ENCODE results near the gene MEGF6.

MEGF6 gene

GRCh38 chr1:3444736-3445135 lies 166.6 kb downstream of the MEGF6 start:
- H3K27me3 ChIP-seq (ENCODE audit: control insufficient read depth in 5 of 5, insufficient read depth in 4 of 5, low read length in 5 of 5) = peaks cover 9 to 43% (median 33%) of the 10 kb centered on the region in 5 donors
- no peaks in the 10 kb centered on the region for H3K4me1 ChIP-seq (ENCODE audit: control insufficient read depth in 5 of 5, insufficient read depth in 5 of 5, low read length in 5 of 5)
- H3K4me3 ChIP-seq (ENCODE audit: low read depth in 1 of 5, low read length in 5 of 5) = no peak overlapping the region
- no peak overlapping the region for H3K9ac ChIP-seq (ENCODE audit: low read length in 5 of 5)
- H3K36me3 ChIP-seq (ENCODE audit: control insufficient read depth in 5 of 5, insufficient read depth in 5 of 5, low read length in 5 of 5) = no peaks in the 10 kb centered on the region
- H3K9me3 ChIP-seq (ENCODE audit: control insufficient read depth in 5 of 5, low read length in 5 of 5) = peaks cover 0 to 9% (median 4%) of the 10 kb centered on the region in 5 donors
- no peak overlapping the region for H3K27ac ChIP-seq (ENCODE audit: low read depth, low read length)

GRCh38 chr1:3444298-3444697 lies 167.0 kb downstream of the MEGF6 start:
- peaks cover 0 to 9% (median 4%) of the 10 kb centered on the region in 5 donors for H3K9me3 ChIP-seq (ENCODE audit: control insufficient read depth in 5 of 5, low read length in 5 of 5)
- no peak overlapping the region for H3K9ac ChIP-seq (ENCODE audit: low read length in 5 of 5)
- H3K27ac ChIP-seq (ENCODE audit: low read depth, low read length) = no peak overlapping the region
- H3K36me3 ChIP-seq (ENCODE audit: control insufficient read depth in 5 of 5, insufficient read depth in 5 of 5, low read length in 5 of 5) = no peaks in the 10 kb centered on the region
- H3K27me3 ChIP-seq (ENCODE audit: control insufficient read depth in 5 of 5, insufficient read depth in 4 of 5, low read length in 5 of 5) = peaks cover 9 to 43% (median 33%) of the 10 kb centered on the region in 5 donors
- no peak overlapping the region for H3K4me3 ChIP-seq (ENCODE audit: low read depth in 1 of 5, low read length in 5 of 5)
- H3K4me1 ChIP-seq (ENCODE audit: control insufficient read depth in 5 of 5, insufficient read depth in 5 of 5, low read length in 5 of 5) = no peaks in the 10 kb centered on the region

DNA sequence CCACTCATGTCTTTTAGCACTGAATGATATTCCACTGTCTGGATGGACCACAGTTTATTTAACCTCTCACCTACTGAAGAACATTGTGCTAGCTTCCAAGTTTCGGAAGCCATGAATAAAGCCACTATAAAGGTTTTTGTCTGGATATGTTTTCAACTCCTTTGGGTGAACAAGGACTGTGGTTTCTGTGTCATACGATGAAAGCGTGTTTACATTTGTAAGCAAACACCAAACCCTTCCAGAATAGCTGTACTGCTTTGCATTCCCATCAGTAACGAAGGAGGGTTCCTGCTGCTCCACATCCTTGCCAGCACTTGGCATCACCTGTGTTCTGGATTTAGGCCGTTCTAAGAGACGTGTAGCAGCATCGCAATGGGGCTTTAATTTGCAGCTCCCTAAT lies 167.5 kb downstream of the MEGF6 start:
- Histone ChIP-seq H3K4me3 (ENCODE audit: low read depth in 1 of 5, low read length in 5 of 5) (no peak overlapping the region), H3K4me1 (ENCODE audit: control insufficient read depth in 5 of 5, insufficient read depth in 5 of 5, low read length in 5 of 5) (no peaks in the 10 kb centered on the region), H3K9ac (ENCODE audit: low read length in 5 of 5) (no peak overlapping the region), H3K9me3 (ENCODE audit: control insufficient read depth in 5 of 5, low read length in 5 of 5) (peaks cover 0 to 9% (median 4%) of the 10 kb centered on the region in 5 donors), H3K27me3 (ENCODE audit: control insufficient read depth in 5 of 5, insufficient read depth in 4 of 5, low read length in 5 of 5) (peaks cover 9 to 43% (median 33%) of the 10 kb centered on the region in 5 donors), H3K27ac (ENCODE audit: low read depth, low read length) (no peak overlapping the region), H3K36me3 (ENCODE audit: control insufficient read depth in 5 of 5, insufficient read depth in 5 of 5, low read length in 5 of 5) (no peaks in the 10 kb centered on the region)

GRCh38 chr1:3442901-3443300 lies 168.4 kb downstream of the MEGF6 start:
- peaks cover 9 to 48% (median 33%) of the 10 kb centered on the region in 5 donors for H3K27me3 ChIP-seq (ENCODE audit: control insufficient read depth in 5 of 5, insufficient read depth in 4 of 5, low read length in 5 of 5)
- peaks cover 0 to 7% (median 4%) of the 10 kb centered on the region in 5 donors for H3K9me3 ChIP-seq (ENCODE audit: control insufficient read depth in 5 of 5, low read length in 5 of 5)

DNA sequence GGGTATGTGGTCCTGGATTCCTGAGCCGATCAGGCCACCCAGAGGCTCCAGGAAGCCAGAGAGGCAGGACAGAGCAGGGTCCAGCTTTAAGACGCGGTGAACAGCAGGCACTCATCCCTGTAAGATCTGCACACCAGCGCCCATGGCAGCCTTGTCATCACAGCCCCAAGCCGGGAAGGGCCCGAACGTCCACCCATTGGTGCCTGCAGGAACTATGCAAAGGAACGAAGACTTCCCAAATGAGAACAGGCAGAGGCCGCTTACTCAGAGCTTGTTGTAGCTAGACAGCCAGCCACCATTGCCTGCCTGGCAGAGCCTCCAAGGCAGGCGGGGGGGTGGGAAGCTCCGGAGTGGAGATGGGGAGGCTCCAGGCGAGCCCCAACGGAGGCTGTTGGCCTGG lies 169.0 kb downstream of the MEGF6 start:
- Histone ChIP-seq H3K4me1 (ENCODE audit: control insufficient read depth in 5 of 5, insufficient read depth in 5 of 5, low read length in 5 of 5) (no peaks in the 10 kb centered on the region), H3K4me3 (ENCODE audit: low read depth in 1 of 5, low read length in 5 of 5) (no peak overlapping the region), H3K27me3 (ENCODE audit: control insufficient read depth in 5 of 5, insufficient read depth in 4 of 5, low read length in 5 of 5) (peaks cover 9 to 48% (median 35%) of the 10 kb centered on the region in 5 donors), H3K36me3 (ENCODE audit: control insufficient read depth in 5 of 5, insufficient read depth in 5 of 5, low read length in 5 of 5) (no peaks in the 10 kb centered on the region), H3K27ac (ENCODE audit: low read depth, low read length) (no peak overlapping the region), H3K9ac (ENCODE audit: low read length in 5 of 5) (no peak overlapping the region), H3K9me3 (ENCODE audit: control insufficient read depth in 5 of 5, low read length in 5 of 5) (peaks cover 0 to 3% (median under 1%) of the 10 kb centered on the region in 5 donors)

More at GRCh38 chr1:3442901-3443300, 168.4 kb downstream of the MEGF6 start:
- H3K4me1 ChIP-seq (ENCODE audit: control insufficient read depth in 5 of 5, insufficient read depth in 5 of 5, low read length in 5 of 5) = no peaks in the 10 kb centered on the region
- H3K9ac ChIP-seq (ENCODE audit: low read length in 5 of 5) = no peak overlapping the region
- H3K36me3 ChIP-seq (ENCODE audit: control insufficient read depth in 5 of 5, insufficient read depth in 5 of 5, low read length in 5 of 5) = no peaks in the 10 kb centered on the region
- no peak overlapping the region for H3K27ac ChIP-seq (ENCODE audit: low read depth, low read length)
- no peak overlapping the region for H3K4me3 ChIP-seq (ENCODE audit: low read depth in 1 of 5, low read length in 5 of 5)

GRCh38 chr1:3441880-3442279 lies 169.4 kb downstream of the MEGF6 start:
- peaks cover 9 to 50% (median 39%) of the 10 kb centered on the region in 5 donors for H3K27me3 ChIP-seq (ENCODE audit: control insufficient read depth in 5 of 5, insufficient read depth in 4 of 5, low read length in 5 of 5)
- no peak overlapping the region for H3K27ac ChIP-seq (ENCODE audit: low read depth, low read length)
- peaks cover 0 to 3% (median 0%) of the 10 kb centered on the region in 5 donors for H3K9me3 ChIP-seq (ENCODE audit: control insufficient read depth in 5 of 5, low read length in 5 of 5)
- H3K9ac ChIP-seq (ENCODE audit: low read length in 5 of 5) = no peak overlapping the region
- H3K4me3 ChIP-seq (ENCODE audit: low read depth in 1 of 5, low read length in 5 of 5) = no peak overlapping the region
- no peaks in the 10 kb centered on the region for H3K36me3 ChIP-seq (ENCODE audit: control insufficient read depth in 5 of 5, insufficient read depth in 5 of 5, low read length in 5 of 5)
- no peaks in the 10 kb centered on the region for H3K4me1 ChIP-seq (ENCODE audit: control insufficient read depth in 5 of 5, insufficient read depth in 5 of 5, low read length in 5 of 5)

GRCh38 chr1:3441410-3441847 lies 169.9 kb downstream of the MEGF6 start:
- Histone ChIP-seq H3K9me3 (ENCODE audit: control insufficient read depth in 5 of 5, low read length in 5 of 5) (peaks cover 0 to 3% (median 0%) of the 10 kb centered on the region in 5 donors), H3K9ac (ENCODE audit: low read length in 5 of 5) (no peak overlapping the region), H3K4me3 (ENCODE audit: low read depth in 1 of 5, low read length in 5 of 5) (no peak overlapping the region), H3K4me1 (ENCODE audit: control insufficient read depth in 5 of 5, insufficient read depth in 5 of 5, low read length in 5 of 5) (no peaks in the 10 kb centered on the region), H3K27ac (ENCODE audit: low read depth, low read length) (no peak overlapping the region), H3K27me3 (ENCODE audit: control insufficient read depth in 5 of 5, insufficient read depth in 4 of 5, low read length in 5 of 5) (peaks cover 9 to 54% (median 40%) of the 10 kb centered on the region in 5 donors), H3K36me3 (ENCODE audit: control insufficient read depth in 5 of 5, insufficient read depth in 5 of 5, low read length in 5 of 5) (no peaks in the 10 kb centered on the region)

GRCh38 chr1:3440711-3441409 lies 170.4 kb downstream of the MEGF6 start:
- peaks cover 0 to 3% (median 0%) of the 10 kb centered on the region in 5 donors for H3K9me3 ChIP-seq (ENCODE audit: control insufficient read depth in 5 of 5, low read length in 5 of 5)
- no peaks in the 10 kb centered on the region for H3K4me1 ChIP-seq (ENCODE audit: control insufficient read depth in 5 of 5, insufficient read depth in 5 of 5, low read length in 5 of 5)
- H3K4me3 ChIP-seq (ENCODE audit: low read depth in 1 of 5, low read length in 5 of 5) = no peak overlapping the region
- no peak overlapping the region for H3K27ac ChIP-seq (ENCODE audit: low read depth, low read length)
- peaks cover 9 to 58% (median 43%) of the 10 kb centered on the region in 5 donors for H3K27me3 ChIP-seq (ENCODE audit: control insufficient read depth in 5 of 5, insufficient read depth in 4 of 5, low read length in 5 of 5)
- no peaks in the 10 kb centered on the region for H3K36me3 ChIP-seq (ENCODE audit: control insufficient read depth in 5 of 5, insufficient read depth in 5 of 5, low read length in 5 of 5)
- H3K9ac ChIP-seq (ENCODE audit: low read length in 5 of 5) = no peak overlapping the region

DNA sequence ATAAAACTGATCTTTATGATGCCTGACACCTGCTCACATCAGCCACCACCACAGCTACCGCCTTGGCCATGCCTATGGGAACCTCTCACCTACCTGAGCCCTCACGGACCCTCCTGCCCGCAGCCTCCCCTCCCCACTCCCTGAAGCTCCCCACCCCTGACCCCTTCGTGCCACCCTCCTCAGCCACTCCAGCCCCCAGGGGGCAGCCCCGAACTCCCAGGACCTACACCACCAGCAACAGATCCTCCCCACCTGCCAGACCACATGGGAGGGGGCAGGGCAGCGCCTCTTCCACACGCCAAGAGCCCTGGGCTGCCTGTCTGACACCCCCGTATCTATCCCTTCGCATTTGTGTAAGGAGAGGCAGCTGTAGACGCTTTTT lies 171.0 kb downstream of the MEGF6 start:
- Histone ChIP-seq H3K4me3 (ENCODE audit: low read depth in 1 of 5, low read length in 5 of 5) (no peak overlapping the region), H3K36me3 (ENCODE audit: control insufficient read depth in 5 of 5, insufficient read depth in 5 of 5, low read length in 5 of 5) (no peaks in the 10 kb centered on the region), H3K27me3 (ENCODE audit: control insufficient read depth in 5 of 5, insufficient read depth in 4 of 5, low read length in 5 of 5) (peaks cover 9 to 58% (median 42%) of the 10 kb centered on the region in 5 donors), H3K27ac (ENCODE audit: low read depth, low read length) (no peak overlapping the region), H3K4me1 (ENCODE audit: control insufficient read depth in 5 of 5, insufficient read depth in 5 of 5, low read length in 5 of 5) (no peaks in the 10 kb centered on the region), H3K9ac (ENCODE audit: low read length in 5 of 5) (no peak overlapping the region), H3K9me3 (ENCODE audit: control insufficient read depth in 5 of 5, low read length in 5 of 5) (peaks cover 0 to 1% (median 0%) of the 10 kb centered on the region in 5 donors)
